HG03378 (cell line): Measurements from ENCODE around the gene POTEH.
"Not testable (repeated sequence)": the region's sequence is repeated elsewhere in the genome, so short reads cannot be mapped to it uniquely, and the experiment has no call there.

ENCODE experiments used
- ATAC-seq: cut with Tn5 transposase; IDR thresholded peaks from one replicate; pipeline ENCODE4 v1.9.1; 2021; ENCODE audit warnings: mild to moderate bottlenecking, moderate library complexity; ENCODE audit not compliant: unreplicated experiment

POTEH gene

GRCh38 chr22:15734411-15734810 is 44.6 kb downstream of the POTEH start:
- not testable (repeated sequence) for ATAC-seq

GRCh38 chr22:15738157-15738908 is 48.5 kb downstream of the POTEH start:
- ATAC-seq, result not testable (repeated sequence)

GRCh38 chr22:15738909-15739391 is 49.1 kb downstream of the POTEH start:
- not testable (repeated sequence) for ATAC-seq

GRCh38 chr22:15747636-15748323 is 58.0 kb downstream of the POTEH start:
- not testable (repeated sequence) for ATAC-seq

GRCh38 chr22:15749181-15749970 is 59.5 kb downstream of the POTEH start:
- ATAC-seq, result not testable (repeated sequence)

- not testable (repeated sequence) for ATAC-seq
Measured at GRCh38 chr22:15759443-15760097, 69.7 kb downstream of the POTEH start.

- ATAC-seq, result not testable (repeated sequence)
Measured at GRCh38 chr22:15760388-15761150, 70.7 kb downstream of the POTEH start.

GRCh38 chr22:15761151-15761777 is 71.4 kb downstream of the POTEH start:
- ATAC-seq, result not testable (repeated sequence)

- not testable (repeated sequence) for ATAC-seq
Measured at GRCh38 chr22:15763559-15763958, 73.7 kb downstream of the POTEH start.
